H9 (cell line): ENCODE results near the gene CEACAM16. TPM values are rescaled to one million over a fixed set of nuclear protein-coding genes. Genes with fewer than 3 reads are reported as not detected.

Source experiments
- DNase-seq: peaks from one replicate; pipeline ENCODE4 v3.0.0-alpha.2; 2017
- H2AFZ ChIP-seq: one replicate; pipeline ENCODE4 v1.6.1; 2013; ENCODE audit warnings: mild to moderate bottlenecking, low read length, control low read depth, moderate library complexity
- H2AK5ac ChIP-seq: 2 replicates; pipeline ENCODE4 v1.6.1; 2013; ENCODE audit warnings: low read length, control low read depth, mixed read lengths; ENCODE audit not compliant: insufficient read length
- H2BK120ac ChIP-seq: one replicate; pipeline ENCODE4 v1.6.1; 2013; ENCODE audit warnings: low read depth, mild to moderate bottlenecking, low read length, control low read depth, inconsistent platforms; ENCODE audit not compliant: poor library complexity, severe bottlenecking
- H2BK12ac ChIP-seq: 2 replicates; pipeline ENCODE4 v1.6.1; 2013; ENCODE audit warnings: low read length, control low read depth, mixed read lengths, low read depth; ENCODE audit not compliant: insufficient read length
- H2BK15ac ChIP-seq: 2 replicates; pipeline ENCODE4 v1.6.1; 2013; ENCODE audit warnings: low read depth, low read length, control low read depth
- H2BK20ac ChIP-seq: one replicate; pipeline ENCODE4 v1.6.1; 2013; ENCODE audit warnings: low read depth, mild to moderate bottlenecking, low read length, control low read depth, inconsistent platforms; ENCODE audit not compliant: poor library complexity, severe bottlenecking
- H2BK5ac ChIP-seq: 2 replicates; pipeline ENCODE4 v1.6.1; 2013; ENCODE audit warnings: low read length, control low read depth, mixed read lengths; ENCODE audit not compliant: insufficient read length
- H3K14ac ChIP-seq: 2 replicates; pipeline ENCODE4 v1.6.1; 2013; ENCODE audit warnings: low read length, control low read depth; ENCODE audit not compliant: insufficient read depth
- H3K18ac ChIP-seq: 2 replicates; pipeline ENCODE4 v1.6.1; 2013; ENCODE audit warnings: low read depth, mild to moderate bottlenecking, mixed read lengths, low read length, control low read depth; ENCODE audit not compliant: insufficient read length
- H3K23ac ChIP-seq: 2 replicates; pipeline ENCODE4 v1.6.1; 2013; ENCODE audit warnings: low read length, control low read depth, mixed read lengths, low read depth; ENCODE audit not compliant: insufficient read length
- H3K23me2 ChIP-seq: 2 replicates; pipeline ENCODE4 v1.6.1; 2013; ENCODE audit warnings: low read depth, mild to moderate bottlenecking, mixed read lengths, low read length, control low read depth; ENCODE audit not compliant: insufficient read length, poor library complexity, severe bottlenecking
- H3K27ac ChIP-seq: 2 replicates; pipeline ENCODE4 v1.5.1; 2013; ENCODE audit warnings: low read length, control low read depth, mixed read lengths, low read depth; ENCODE audit not compliant: insufficient read length
- H3K27me3 ChIP-seq: 2 replicates; pipeline ENCODE4 v1.6.1; 2013; ENCODE audit warnings: low read length, control low read depth, inconsistent platforms; ENCODE audit not compliant: insufficient read depth
- H3K4ac ChIP-seq: 2 replicates; pipeline ENCODE4 v1.6.1; 2013; ENCODE audit warnings: low read depth, mild to moderate bottlenecking, control low read depth, inconsistent platforms, low read length, moderate library complexity
- H3K4me1 ChIP-seq: 2 replicates; pipeline ENCODE4 v1.6.1; 2013; ENCODE audit warnings: low read length, control low read depth, inconsistent platforms; ENCODE audit not compliant: insufficient read depth
- H3K4me2 ChIP-seq: 2 replicates; pipeline ENCODE4 v1.6.1; 2013; ENCODE audit warnings: low read length, control low read depth, mixed read lengths; ENCODE audit not compliant: insufficient read length, insufficient read depth
- H3K56ac ChIP-seq: 2 replicates; pipeline ENCODE4 v1.6.1; 2013; ENCODE audit warnings: low read depth, mild to moderate bottlenecking, mixed read lengths, low read length, control low read depth; ENCODE audit not compliant: insufficient read length
- H3K79me1 ChIP-seq: 2 replicates; pipeline ENCODE4 v1.6.1; 2013; ENCODE audit warnings: low read depth, mild to moderate bottlenecking, moderate library complexity, low read length, control low read depth, inconsistent platforms; ENCODE audit not compliant: insufficient read depth, poor library complexity, severe bottlenecking
- H3K79me2 ChIP-seq: 2 replicates; pipeline ENCODE4 v1.6.1; 2013; ENCODE audit warnings: low read length, control low read depth, inconsistent platforms; ENCODE audit not compliant: insufficient read depth
- H3K9ac ChIP-seq: 2 replicates; pipeline ENCODE4 v1.6.1; 2013; ENCODE audit warnings: low read length, control low read depth, mixed read lengths; ENCODE audit not compliant: insufficient read length; ENCODE audit errors: extremely low read depth
- H3K9me3 ChIP-seq: one replicate; pipeline ENCODE4 v1.6.1; 2013; ENCODE audit warnings: low read depth, low read length, inconsistent platforms; ENCODE audit not compliant: control insufficient read depth
- H3T11ph ChIP-seq: one replicate; pipeline ENCODE4 v1.6.1; 2013; ENCODE audit warnings: mild to moderate bottlenecking, low read length, control low read depth, inconsistent platforms
- H4K20me1 ChIP-seq: one replicate; pipeline ENCODE4 v1.6.1; 2013; ENCODE audit not compliant: control insufficient read depth, insufficient read length, insufficient read depth
- H4K5ac ChIP-seq: 2 replicates; pipeline ENCODE4 v1.6.1; 2013; ENCODE audit warnings: low read depth, mild to moderate bottlenecking, mixed read lengths, low read length, control low read depth; ENCODE audit not compliant: insufficient read length
- H4K8ac ChIP-seq: replicated peaks from 2 replicates; pipeline ENCODE4 v1.6.1; 2013; ENCODE audit warnings: low read length, control low read depth, mixed read lengths, low read depth; ENCODE audit not compliant: insufficient read length
- H4K91ac ChIP-seq: 2 replicates; pipeline ENCODE4 v1.6.1; 2013; ENCODE audit warnings: low read depth, mild to moderate bottlenecking, moderate library complexity, mixed read lengths, low read length, control low read depth; ENCODE audit not compliant: insufficient read length
- H3K27ac Mint-ChIP-seq, 3 experiments: 2 replicates in 2 of 3; 3 replicates in 1 of 3; pipeline ENCODE4 v1.8.0; 2020 to 2021; ENCODE audit warnings: mixed read lengths in 3 of 3, mild to moderate bottlenecking in 1 of 3, moderate library complexity in 1 of 3
- H3K27me3 Mint-ChIP-seq: 2 replicates; pipeline ENCODE4 v1.8.0; 2021; ENCODE audit warnings: low read depth, mild to moderate bottlenecking, moderate library complexity, mixed read lengths
- H3K36me3 Mint-ChIP-seq, 3 experiments: 2 replicates in 2 of 3; 3 replicates in 1 of 3; pipeline ENCODE4 v1.8.0; 2020 to 2021; ENCODE audit warnings: low read depth in 3 of 3, mixed read lengths in 3 of 3; ENCODE audit not compliant: insufficient read depth in 1 of 3
- H3K4me1 Mint-ChIP-seq, 2 experiments: 2 replicates each; pipeline ENCODE4 v1.8.0; 2020; ENCODE audit warnings: mixed read lengths in 2 of 2
- H3K4me3 Mint-ChIP-seq, 2 experiments: 2 replicates in 1 of 2; 3 replicates in 1 of 2; pipeline ENCODE4 v1.8.0; 2020 to 2021; ENCODE audit warnings: mild to moderate bottlenecking in 2 of 2, mixed read lengths in 2 of 2, moderate library complexity in 1 of 2
- H3K9me3 Mint-ChIP-seq, 2 experiments: 2 replicates in 1 of 2; 3 replicates in 1 of 2; pipeline ENCODE4 v1.8.0; 2020; ENCODE audit warnings: mild to moderate bottlenecking in 2 of 2, mixed read lengths in 2 of 2, moderate library complexity in 1 of 2
- WGBS: extraction: QIAGEN DNeasy Blood & Tissue Kit; methylation state at CpG from one replicate; pipeline ENCODE4 v1.1.7; 2013; ENCODE audit warnings: missing lambda C conversion rate, low lambda C conversion rate, mixed read lengths; ENCODE audit not compliant: insufficient read length; ENCODE audit errors: extremely low coverage; 5-methylcytosine and 5-hydroxymethylcytosine counted together
- total RNA-seq: library from RNA; stranded (reverse); gene quantifications from 2 replicates; pipeline ENCODE4 v1.2.1, GENCODE V29; 2021
- TF ChIP-seq, protein P1 (sequence below): fragments of 200-600 bp; sonication (generic); conservative IDR thresholded peaks from 3 replicates; pipeline ENCODE4 v1.8.0; 2021; ENCODE audit warnings: antibody characterized with exemption, mild to moderate bottlenecking

Gene CEACAM16
- total RNA-seq, 1 experiment from 2014 or later, result not detected

DNA sequence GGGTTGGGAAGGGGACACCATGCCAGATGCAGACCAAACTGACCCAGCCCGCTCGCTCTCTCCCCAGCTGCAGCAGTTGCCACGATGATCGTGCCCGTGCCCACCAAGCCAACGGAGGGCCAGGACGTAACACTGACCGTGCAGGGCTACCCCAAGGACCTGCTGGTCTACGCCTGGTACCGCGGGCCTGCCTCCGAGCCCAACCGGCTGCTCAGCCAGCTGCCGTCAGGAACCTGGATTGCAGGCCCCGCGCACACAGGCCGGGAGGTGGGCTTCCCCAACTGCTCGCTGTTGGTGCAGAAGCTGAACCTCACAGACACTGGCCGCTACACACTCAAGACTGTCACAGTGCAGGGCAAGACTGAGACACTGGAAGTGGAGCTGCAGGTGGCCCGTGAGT, 8.8 kb downstream of the CEACAM16 start:
- Histone ChIP-seq H3K9ac (no peak overlapping the region), H2BK15ac (no peak overlapping the region), H3K27me3 (no peaks in the 10 kb centered on the region), H3K9me3 (no peaks in the 10 kb centered on the region), H2BK5ac (no peak overlapping the region), H3K56ac (no peak overlapping the region), H3K4me1 (no peaks in the 10 kb centered on the region), H3K23me2 (peaks cover 3% of the 10 kb centered on the region), H3K14ac (no peak overlapping the region), H3T11ph (no peak overlapping the region), H2BK12ac (no peak overlapping the region), H3K18ac (no peak overlapping the region), H4K20me1 (no peaks in the 10 kb centered on the region), H4K5ac (no peak overlapping the region), H3K4ac (no peak overlapping the region), H4K91ac (no peak overlapping the region), H4K8ac (no peak overlapping the region), H2BK20ac (no peak overlapping the region), H3K4me2 (no peak overlapping the region), H2BK120ac (no peak overlapping the region), H3K23ac (no peak overlapping the region), H3K79me1 (no peaks in the 10 kb centered on the region), H3K27ac (no peak overlapping the region), H3K79me2 (0 out of 2 replicates have a peak, but pooled peaks cover 2% of the 10 kb centered on the region), H2AFZ (no peak overlapping the region), H2AK5ac (no peak overlapping the region)
- DNase-seq, result no peak
- no peak overlapping the region for H3K4me3 Mint-ChIP-seq
- no peak overlapping the region; a peak in 1 of 7 replicates for H3K27ac Mint-ChIP-seq
- no peaks in the 10 kb centered on the region; a peak in 1 of 7 replicates for H3K36me3 Mint-ChIP-seq
- H3K9me3 Mint-ChIP-seq, result no peaks in the 10 kb centered on the region
- no CpG with 5 or more reads among the region's 20 CpGs for WGBS
- TF ChIP-seq, protein P1, sequence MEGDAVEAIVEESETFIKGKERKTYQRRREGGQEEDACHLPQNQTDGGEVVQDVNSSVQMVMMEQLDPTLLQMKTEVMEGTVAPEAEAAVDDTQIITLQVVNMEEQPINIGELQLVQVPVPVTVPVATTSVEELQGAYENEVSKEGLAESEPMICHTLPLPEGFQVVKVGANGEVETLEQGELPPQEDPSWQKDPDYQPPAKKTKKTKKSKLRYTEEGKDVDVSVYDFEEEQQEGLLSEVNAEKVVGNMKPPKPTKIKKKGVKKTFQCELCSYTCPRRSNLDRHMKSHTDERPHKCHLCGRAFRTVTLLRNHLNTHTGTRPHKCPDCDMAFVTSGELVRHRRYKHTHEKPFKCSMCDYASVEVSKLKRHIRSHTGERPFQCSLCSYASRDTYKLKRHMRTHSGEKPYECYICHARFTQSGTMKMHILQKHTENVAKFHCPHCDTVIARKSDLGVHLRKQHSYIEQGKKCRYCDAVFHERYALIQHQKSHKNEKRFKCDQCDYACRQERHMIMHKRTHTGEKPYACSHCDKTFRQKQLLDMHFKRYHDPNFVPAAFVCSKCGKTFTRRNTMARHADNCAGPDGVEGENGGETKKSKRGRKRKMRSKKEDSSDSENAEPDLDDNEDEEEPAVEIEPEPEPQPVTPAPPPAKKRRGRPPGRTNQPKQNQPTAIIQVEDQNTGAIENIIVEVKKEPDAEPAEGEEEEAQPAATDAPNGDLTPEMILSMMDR, result no peak
- H3K4me1 Mint-ChIP-seq, result no peaks in the 10 kb centered on the region
- peaks cover 7% of the 10 kb centered on the region; the same call in 1 of the 2 replicates for H3K27me3 Mint-ChIP-seq
